GM12872 (cell line): ENCODE data around the gene PLCH1.

Source experiments
- TF ChIP-seq, protein P1 (sequence below): IDR thresholded peaks from 3 replicates; pipeline ENCODE4 v1.5.1; 2011; ENCODE audit warnings: low read depth, mild to moderate bottlenecking, low read length, moderate library complexity; ENCODE audit not compliant: insufficient read depth

PLCH1 gene

GRCh38 chr3:155736381-155736780 is 8.5 kb downstream of the PLCH1 start:
- TF ChIP-seq, protein P1, sequence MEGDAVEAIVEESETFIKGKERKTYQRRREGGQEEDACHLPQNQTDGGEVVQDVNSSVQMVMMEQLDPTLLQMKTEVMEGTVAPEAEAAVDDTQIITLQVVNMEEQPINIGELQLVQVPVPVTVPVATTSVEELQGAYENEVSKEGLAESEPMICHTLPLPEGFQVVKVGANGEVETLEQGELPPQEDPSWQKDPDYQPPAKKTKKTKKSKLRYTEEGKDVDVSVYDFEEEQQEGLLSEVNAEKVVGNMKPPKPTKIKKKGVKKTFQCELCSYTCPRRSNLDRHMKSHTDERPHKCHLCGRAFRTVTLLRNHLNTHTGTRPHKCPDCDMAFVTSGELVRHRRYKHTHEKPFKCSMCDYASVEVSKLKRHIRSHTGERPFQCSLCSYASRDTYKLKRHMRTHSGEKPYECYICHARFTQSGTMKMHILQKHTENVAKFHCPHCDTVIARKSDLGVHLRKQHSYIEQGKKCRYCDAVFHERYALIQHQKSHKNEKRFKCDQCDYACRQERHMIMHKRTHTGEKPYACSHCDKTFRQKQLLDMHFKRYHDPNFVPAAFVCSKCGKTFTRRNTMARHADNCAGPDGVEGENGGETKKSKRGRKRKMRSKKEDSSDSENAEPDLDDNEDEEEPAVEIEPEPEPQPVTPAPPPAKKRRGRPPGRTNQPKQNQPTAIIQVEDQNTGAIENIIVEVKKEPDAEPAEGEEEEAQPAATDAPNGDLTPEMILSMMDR = no peak

DNA sequence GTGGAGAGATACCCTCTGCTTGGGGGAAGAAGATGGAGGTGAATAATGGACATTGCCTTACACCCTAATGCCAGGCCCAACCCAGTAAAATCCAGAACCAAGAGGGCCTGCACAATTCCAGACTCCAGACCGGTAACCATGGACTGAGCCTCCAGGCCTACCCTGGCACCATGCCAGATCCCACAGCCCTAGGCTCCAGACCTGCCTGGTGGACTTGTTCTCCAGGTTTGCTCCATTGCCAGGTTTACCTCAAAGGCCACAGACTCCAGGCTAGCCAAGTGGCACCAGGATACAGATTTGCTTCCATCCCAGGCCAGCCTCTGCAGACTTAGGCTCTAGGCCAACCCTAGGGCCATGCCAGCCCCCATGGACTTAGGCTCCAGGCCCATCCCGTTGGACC is 14.0 kb downstream of the PLCH1 start:
- TF ChIP-seq, protein P1 = no peak

GRCh38 chr3:155727836-155728235 is 17.0 kb downstream of the PLCH1 start:
- TF ChIP-seq, protein P1 = no peak

DNA sequence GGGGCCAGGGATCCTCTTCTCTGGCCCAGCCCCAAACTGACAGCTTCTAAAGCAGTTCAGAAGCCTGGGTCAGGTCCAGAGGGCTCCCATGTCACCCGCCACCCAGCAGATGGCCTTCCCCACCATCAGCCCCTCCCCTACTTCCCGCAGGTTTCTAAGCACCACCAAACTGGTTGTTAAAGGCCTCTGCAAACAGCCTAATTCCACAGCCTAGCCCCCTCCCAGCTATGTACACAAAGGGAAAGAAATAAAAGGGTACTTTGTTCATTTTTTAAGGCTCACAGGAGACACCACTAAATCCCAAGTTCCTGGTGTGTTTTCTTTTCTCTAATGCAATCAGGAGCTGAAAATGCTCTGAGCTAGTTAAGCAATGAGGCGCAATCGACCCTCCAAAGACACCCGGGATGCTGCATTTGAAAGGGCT is 30.6 kb downstream of the PLCH1 start:
- TF ChIP-seq, protein P1 = no peak

DNA sequence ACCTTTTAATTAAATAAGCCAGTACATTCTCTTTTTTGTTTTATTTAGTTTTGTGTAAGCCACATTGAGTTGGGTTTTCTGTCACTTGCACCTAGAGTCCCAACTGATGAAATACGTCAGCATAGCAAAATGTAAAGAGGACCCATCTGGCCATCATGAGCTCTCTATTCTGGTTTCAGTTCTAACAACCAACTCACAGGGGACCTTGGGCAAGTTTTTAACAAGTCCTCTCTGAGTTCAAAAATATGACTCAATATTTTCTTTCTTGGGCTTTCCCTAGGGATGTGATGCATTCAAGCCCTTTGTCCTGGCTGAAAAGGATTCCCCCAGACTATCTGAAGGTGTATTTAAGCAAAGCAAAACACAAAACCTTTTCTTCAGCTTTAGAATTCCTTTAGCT is 32.9 kb downstream of the PLCH1 start:
- TF ChIP-seq, protein P1 = no peak

DNA sequence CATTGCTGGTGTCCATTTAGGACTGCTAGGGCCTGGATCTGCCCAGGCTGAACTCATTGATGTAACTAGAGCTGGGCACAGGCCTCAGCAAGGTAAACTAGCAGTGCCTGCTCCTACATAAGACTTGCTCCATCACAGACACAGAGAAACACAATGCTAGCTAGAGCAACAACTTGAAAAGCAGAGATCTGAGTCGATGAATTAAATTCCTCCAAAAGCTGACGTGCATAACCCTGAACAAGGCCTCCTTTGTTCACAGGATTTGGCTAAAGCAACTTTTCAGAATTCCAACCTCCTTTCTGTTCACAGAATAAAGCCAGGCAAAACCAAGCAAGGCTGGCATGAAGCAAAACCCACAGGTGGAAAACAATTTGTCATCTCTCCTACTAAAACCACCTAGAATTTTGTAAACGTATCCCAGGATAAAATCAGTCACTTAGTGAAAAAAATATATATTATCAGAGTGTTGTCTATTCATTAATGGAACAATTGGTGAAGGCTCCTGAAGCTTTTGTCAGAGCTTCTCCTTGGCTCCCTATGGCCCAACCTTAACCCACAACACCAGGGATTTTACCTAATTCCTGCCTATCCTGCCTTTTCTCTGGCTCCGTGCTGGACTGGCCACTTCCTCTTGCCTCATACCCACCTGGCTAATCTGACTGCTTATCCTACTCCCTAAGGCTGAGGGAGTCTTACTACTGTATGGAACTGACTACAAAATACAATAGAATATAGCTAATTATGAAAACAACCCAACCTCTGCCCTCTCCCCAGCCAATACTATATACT is 39.9 kb downstream of the PLCH1 start:
- TF ChIP-seq, protein P1 = no peak

DNA sequence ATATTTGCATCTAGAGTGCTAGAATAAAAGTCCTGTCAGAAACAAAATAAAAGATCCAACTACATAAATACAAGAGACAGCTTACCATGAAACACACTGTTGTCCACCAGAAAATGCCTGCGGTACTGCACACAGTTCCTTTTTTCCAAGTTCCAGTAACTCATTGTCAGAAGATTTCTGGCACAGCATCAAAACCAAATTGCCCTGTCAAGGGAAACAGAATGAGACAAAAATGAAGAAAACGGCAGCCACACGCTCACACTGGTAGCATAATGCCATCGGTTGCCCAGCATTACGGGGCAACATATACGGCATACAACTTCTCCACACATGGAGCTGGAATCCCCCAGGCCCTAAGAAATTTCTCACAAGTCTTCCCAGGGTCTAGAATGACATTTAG is 40.8 kb downstream of the PLCH1 start:
- TF ChIP-seq, protein P1 = no peak
